Loucy (cell line): ENCODE data around the gene MGLL.

Experiments used
- H2AFZ ChIP-seq: fragments of 200-600 bp; sonication (generic); 2 replicates; pipeline ENCODE4 v1.6.0; 2016; ENCODE audit warnings: antibody characterized with exemption, mild to moderate bottlenecking, low read length, moderate library complexity
- H3F3A ChIP-seq: fragments of 200-600 bp; 2 replicates; pipeline ENCODE4 v1.6.0; 2016; ENCODE audit warnings: antibody characterized with exemption, low read depth, mild to moderate bottlenecking
- H3K27me3 ChIP-seq: fragments of 200-600 bp; sonication (generic); 2 replicates; pipeline ENCODE4 v1.6.1; 2014; ENCODE audit warnings: low read length, mild to moderate bottlenecking; ENCODE audit not compliant: insufficient read depth, poor library complexity, severe bottlenecking
- H3K36me3 ChIP-seq: fragments of 200-600 bp; sonication (generic); 2 replicates; pipeline ENCODE4 v1.6.1; 2016; ENCODE audit warnings: low read length; ENCODE audit not compliant: insufficient read depth
- H3K4me1 ChIP-seq: fragments of 200-600 bp; sonication (generic); 2 replicates; pipeline ENCODE4 v1.5.1; 2014; ENCODE audit warnings: low read length, mild to moderate bottlenecking; ENCODE audit not compliant: insufficient read depth, poor library complexity, severe bottlenecking
- H3K4me2 ChIP-seq: fragments of 200-600 bp; sonication (generic); 2 replicates; pipeline ENCODE4 v1.6.0; 2014; ENCODE audit warnings: antibody characterized with exemption, low read length, low read depth, mild to moderate bottlenecking; ENCODE audit not compliant: poor library complexity, severe bottlenecking
- H3K4me3 ChIP-seq: fragments of 200-600 bp; sonication (generic); 2 replicates; pipeline ENCODE4 v1.5.1; 2014; ENCODE audit warnings: low read length, mild to moderate bottlenecking, mixed read lengths; ENCODE audit not compliant: poor library complexity, severe bottlenecking
- H3K79me2 ChIP-seq: fragments of 200-600 bp; sonication (generic); 2 replicates; pipeline ENCODE4 v1.6.1; 2014; ENCODE audit warnings: low read length; ENCODE audit not compliant: insufficient read depth
- H3K9ac ChIP-seq: fragments of 200-600 bp; sonication (generic); 2 replicates; pipeline ENCODE4 v1.6.0; 2014; ENCODE audit warnings: mild to moderate bottlenecking, low read depth, low read length, moderate library complexity; ENCODE audit not compliant: poor library complexity, severe bottlenecking
- H3K9me2 ChIP-seq: fragments of 200-600 bp; sonication (generic); replicated peaks from 2 replicates; pipeline ENCODE4 v1.6.1; 2016; ENCODE audit warnings: low read depth, low read length, mixed read lengths
- H3K9me3 ChIP-seq: fragments of 200-600 bp; sonication (generic); 2 replicates; pipeline ENCODE4 v1.6.1; 2014; ENCODE audit warnings: mild to moderate bottlenecking, antibody characterized with exemption, low read length, low read depth; ENCODE audit not compliant: insufficient read depth
- H4K20me1 ChIP-seq: fragments of 200-600 bp; sonication (generic); 2 replicates; pipeline ENCODE4 v1.6.0; 2014; ENCODE audit warnings: antibody characterized with exemption, low read length, mild to moderate bottlenecking; ENCODE audit not compliant: insufficient read depth, poor library complexity, severe bottlenecking
- CTCF ChIP-seq: fragments of 200-600 bp; sonication (generic); conservative IDR thresholded peaks from 2 replicates; pipeline ENCODE4 v1.5.1; 2014; ENCODE audit warnings: mild to moderate bottlenecking, antibody characterized with exemption, low read length
- EZH2phosphoT487 ChIP-seq: fragments of 200-600 bp; IDR thresholded peaks from 2 replicates; pipeline ENCODE4 v1.6.1; 2018; ENCODE audit warnings: antibody characterized with exemption, mild to moderate bottlenecking, moderate library complexity, borderline replicate concordance

Gene MGLL

GRCh38 chr3:127715532-127715931 lies 106.8 kb downstream of the MGLL start:
- Histone ChIP-seq H4K20me1 (no peaks in the 10 kb centered on the region), H3F3A (no peaks in the 10 kb centered on the region), H3K9me2 (no peaks in the 10 kb centered on the region), H3K36me3 (peaks cover 74% of the 10 kb centered on the region; the same call in 1 of the 2 replicates), H3K4me3 (no peak overlapping the region), H2AFZ (no peak overlapping the region), H3K27me3 (no peaks in the 10 kb centered on the region), H3K4me1 (no peaks in the 10 kb centered on the region), H3K4me2 (no peak overlapping the region), H3K79me2 (no peaks in the 10 kb centered on the region), H3K9me3 (no peaks in the 10 kb centered on the region), H3K9ac (no peak overlapping the region)
- TF ChIP-seq CTCF (no peak), EZH2phosphoT487 (no peak)

DNA sequence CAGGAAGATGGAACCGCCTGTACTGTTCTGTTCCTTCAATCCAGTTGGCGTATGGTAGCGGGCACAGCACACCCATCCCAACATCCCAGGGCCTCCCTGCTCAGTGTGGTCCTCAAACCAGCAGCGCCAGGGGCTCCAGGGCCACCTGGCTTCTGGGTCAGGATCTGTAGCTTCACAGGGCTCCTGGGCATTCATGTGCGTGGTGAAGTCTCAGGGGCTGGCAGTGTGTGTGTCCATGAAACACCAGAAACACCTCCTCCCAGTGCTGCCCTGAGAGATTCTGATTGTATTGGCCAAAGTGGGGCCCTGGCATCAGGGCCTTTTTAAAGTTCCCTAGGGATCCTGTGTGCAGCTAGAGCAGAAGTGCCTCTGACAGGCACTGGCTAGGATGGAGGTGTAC lies 107.4 kb downstream of the MGLL start:
- no peaks in the 10 kb centered on the region for H3K4me1 ChIP-seq
- H3F3A ChIP-seq, result no peaks in the 10 kb centered on the region
- H3K9me2 ChIP-seq, result no peaks in the 10 kb centered on the region
- TF ChIP-seq CTCF (no peak), EZH2phosphoT487 (no peak)
- H3K9me3 ChIP-seq, result no peaks in the 10 kb centered on the region
- no peaks in the 10 kb centered on the region for H3K79me2 ChIP-seq
- no peaks in the 10 kb centered on the region for H4K20me1 ChIP-seq
- H3K4me3 ChIP-seq, result no peak overlapping the region
- H3K36me3 ChIP-seq, result peaks cover 72% of the 10 kb centered on the region; the same call in 1 of the 2 replicates
- H3K27me3 ChIP-seq, result no peaks in the 10 kb centered on the region
- no peak overlapping the region for H3K9ac ChIP-seq
- no peak overlapping the region for H3K4me2 ChIP-seq
- no peak overlapping the region for H2AFZ ChIP-seq

- Histone ChIP-seq H3K79me2 (no peaks in the 10 kb centered on the region), H4K20me1 (no peaks in the 10 kb centered on the region), H3K9me2 (no peaks in the 10 kb centered on the region), H3K36me3 (peaks cover 72% of the 10 kb centered on the region; the same call in 1 of the 2 replicates), H2AFZ (no peak overlapping the region), H3F3A (no peaks in the 10 kb centered on the region), H3K9ac (no peak overlapping the region), H3K4me2 (no peak overlapping the region), H3K4me3 (no peak overlapping the region), H3K27me3 (no peaks in the 10 kb centered on the region), H3K9me3 (no peaks in the 10 kb centered on the region), H3K4me1 (no peaks in the 10 kb centered on the region)
- TF ChIP-seq EZH2phosphoT487, result no peak
- no peak for TF ChIP-seq CTCF
Measured at GRCh38 chr3:127714125-127714571, 108.2 kb downstream of the MGLL start.
